Subcutaneous adipose tissue (tissue), 4 donors: ENCODE measurements around the gene CAMTA1. TPM values are rescaled to one million over a fixed set of nuclear protein-coding genes. Genes with fewer than 3 reads are reported as not detected.

Experiments
- CTCF ChIP-seq: fragments of 450-650 bp; IDR thresholded peaks from one replicate; pipeline ENCODE4 v1.5.1; 2016; ENCODE audit warnings: low read depth, mild to moderate bottlenecking, control low read depth, antibody characterized with exemption, moderate library complexity
- total RNA-seq, 4 donors: library from RNA; depleted of rRNA; stranded (reverse); fragments of >200 nt; gene quantifications; one replicate each; pipeline ENCODE4 v1.1.0, GENCODE V29; 2016

The CAMTA1 gene
- total RNA-seq, 4 donors from 2014 or later = 58.6 to 82.5 (median 78.0) TPM

GRCh38 chr1:6756457-6756856 is 28.8 kb upstream of the CAMTA1 start:
- no peak for TF ChIP-seq CTCF

- TF ChIP-seq CTCF = no peak
Observed at GRCh38 chr1:6757719-6758435, 27.4 kb upstream of the CAMTA1 start.

- TF ChIP-seq CTCF = no peak
Observed at GRCh38 chr1:6761196-6761737, 24.0 kb upstream of the CAMTA1 start.

- no peak for TF ChIP-seq CTCF
Observed at GRCh38 chr1:6762060-6762459, 23.2 kb upstream of the CAMTA1 start.

DNA sequence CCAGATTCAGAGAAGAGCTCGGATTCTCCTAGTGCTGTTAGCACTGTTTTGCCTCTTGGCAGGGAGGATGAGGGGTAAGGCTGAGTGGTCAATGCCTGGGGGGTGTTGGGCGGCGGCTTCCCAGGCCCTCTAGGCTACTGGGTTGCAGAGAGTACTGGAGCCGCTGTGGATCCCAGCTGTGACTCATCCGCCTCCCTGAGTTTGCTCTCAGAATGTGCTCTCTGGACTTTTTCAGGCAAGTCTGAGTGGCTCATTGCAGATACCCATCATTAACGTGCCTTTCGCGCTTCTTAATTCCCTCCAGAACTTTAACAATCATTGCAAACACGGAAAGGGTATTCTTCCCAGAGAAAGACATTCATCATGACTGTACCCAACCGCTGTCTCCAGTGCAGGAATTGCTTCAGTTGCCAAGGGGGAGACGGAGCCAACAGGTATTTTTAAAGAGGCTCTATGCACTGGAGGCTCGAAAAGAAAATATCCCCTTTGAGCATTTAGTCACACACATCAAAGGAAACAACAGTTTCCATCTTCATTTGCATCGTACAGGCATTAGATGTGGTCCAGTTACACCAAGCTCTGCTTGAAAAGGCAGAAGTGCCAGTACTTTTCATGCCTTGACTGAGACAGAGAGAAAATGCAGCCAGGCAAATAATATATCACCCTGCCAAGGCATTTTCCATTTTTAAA is 14.4 kb upstream of the CAMTA1 start:
- no peak for TF ChIP-seq CTCF

DNA sequence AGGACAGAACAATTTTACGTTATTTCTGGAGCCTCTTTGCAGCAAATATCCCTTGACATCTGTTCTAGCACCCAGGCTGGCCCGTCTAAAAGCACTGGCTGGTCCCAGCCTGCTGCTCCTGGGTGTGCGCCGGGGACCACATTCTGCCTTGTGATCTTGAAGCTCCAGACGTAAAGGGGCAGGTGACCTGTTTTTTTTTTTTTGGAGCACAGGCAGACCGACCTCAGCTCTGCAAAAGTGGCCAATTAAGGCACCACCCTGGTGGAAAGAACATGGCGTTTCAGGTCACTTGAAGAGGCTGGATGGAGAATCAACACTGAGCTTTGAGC is 13.8 kb upstream of the CAMTA1 start:
- TF ChIP-seq CTCF = no peak

- TF ChIP-seq CTCF = no peak
Observed at GRCh38 chr1:6774381-6774780, 10.9 kb upstream of the CAMTA1 start.
